ENCODE results near the gene PTPRN2. TPM values are rescaled to one million over a fixed set of nuclear protein-coding genes. Genes with fewer than 3 reads are reported as not detected.

Gene PTPRN2
- total and polyA plus RNA-seq, 2 of the 13 experiments (the other 11 are each of a cell fraction or from before 2014, with no cell fraction given) = 2.5 to 24.2 TPM

GRCh38 chr7:157676456-157677255 lies 911.0 kb downstream of the PTPRN2 start:
- 57% methylated on average over 13 of the region's 19 CpGs for WGBS (ENCODE audit: low lambda C conversion rate)
- Histone ChIP-seq H3K27me3 (ENCODE audit: control insufficient read depth in 1 of 2, insufficient read depth in 2 of 2, low read length in 2 of 2) (peaks cover 2 to 28% of the 10 kb centered on the region in 2 experiments; a peak in 3 of 5 replicates), H3K36me3 (replicated peaks in 1 of 2; ENCODE audit: control insufficient read depth in 1 of 2, insufficient read depth in 2 of 2, low read length in 2 of 2) (no peaks in the 10 kb centered on the region), H3K79me2 (ENCODE audit: insufficient read depth, low read length) (no peaks in the 10 kb centered on the region), H3K9ac (ENCODE audit: insufficient read depth, low read depth, low read length) (no peak overlapping the region), H3K9me3 (ENCODE audit: low read length) (no peaks in the 10 kb centered on the region), H3K4me1 (ENCODE audit: insufficient read depth, low read length) (peaks cover 35% of the 10 kb centered on the region), H4K20me1 (ENCODE audit: insufficient read depth, low read length) (peaks cover 9% of the 10 kb centered on the region; the same call in 1 of the 2 replicates), H2AFZ (ENCODE audit: low read length) (no peak overlapping the region), H3K4me2 (ENCODE audit: low read depth, low read length) (no peak overlapping the region), H3K27ac (ENCODE audit: extremely low read length, insufficient read depth, low read length) (no peak overlapping the region), H3K4me3 (replicated peaks in 1 of 3; ENCODE audit: insufficient read depth in 1 of 3, low read depth in 2 of 3, low read length in 3 of 3) (no peak overlapping the region)
- no TSS peak for BruUV-seq (replicated peaks)
- intact Hi-C loops (cut with micrococcal nuclease; ENCODE audit: unreplicated experiment) (no loop called here), in situ Hi-C loops (cut with HindIII; ENCODE audit: extremely low pct_ligation_motif_present, low pct_unique_long_range_greater_than_20kb) (no loop called here)
- ChIA-PET CTCF (ENCODE audit: low intra/inter-chr PET ratio, low total read pairs) (no interaction called here), POLR2A (no interaction called here)
- FAIRE-seq (no peak), DNase-seq (ENCODE audit: low spot score) (no peak), ATAC-seq (no peak)
- no peak for TF ChIP-seq POGK (CRISPR knock-in tag; conservative IDR thresholded peaks at IDR 0.05)
- no peak for TF ChIP-seq SRSF4 (IDR thresholded peaks at IDR 0.05; ENCODE audit: low read depth, low read length, poor library complexity, severe bottlenecking)
- no peak for TF ChIP-seq ZBTB4 (CRISPR knock-in tag; IDR thresholded peaks at IDR 0.05; ENCODE audit: borderline replicate concordance)
